Measurements from ENCODE around the gene GPR15LG. TPM values are rescaled to one million over a fixed set of nuclear protein-coding genes. Genes with fewer than 3 reads are reported as not detected.

The GPR15LG gene
- total and polyA plus RNA-seq, 2 experiments from 2014 or later, result not detected

- TF ChIP-seq ZNF462 (CRISPR knock-in tag; IDR thresholded peaks at IDR 0.05), result no peak
- TF ChIP-seq EZH2phosphoT487 (IDR thresholded peaks at IDR 0.05; ENCODE audit: unreplicated experiment), result no peak
- no peak for TF ChIP-seq ZNF331 (CRISPR knock-in tag; IDR thresholded peaks at IDR 0.05; ENCODE audit: low read depth)
- no peak for TF ChIP-seq CREB1 (CRISPR knock-in tag; IDR thresholded peaks at IDR 0.05; ENCODE audit: low read depth)
- TF ChIP-seq ETS1 (IDR thresholded peaks at IDR 0.05), result no peak
- TF ChIP-seq CTCF (conservative IDR thresholded peaks at IDR 0.05; ENCODE audit: low read depth in 2 of 2), result no peak
- no peak for TF ChIP-seq POLR2AphosphoS5 (IDR thresholded peaks at IDR 0.05; ENCODE audit: low read depth)
- TF ChIP-seq ZNF114 (CRISPR knock-in tag; IDR thresholded peaks at IDR 0.05), result no peak
Observed at GRCh38 chr10:84156768-84157167, 16.8 kb upstream of the GPR15LG start (continued).
